ENCODE measurements around the gene ADGRG2.

Gene ADGRG2

DNA sequence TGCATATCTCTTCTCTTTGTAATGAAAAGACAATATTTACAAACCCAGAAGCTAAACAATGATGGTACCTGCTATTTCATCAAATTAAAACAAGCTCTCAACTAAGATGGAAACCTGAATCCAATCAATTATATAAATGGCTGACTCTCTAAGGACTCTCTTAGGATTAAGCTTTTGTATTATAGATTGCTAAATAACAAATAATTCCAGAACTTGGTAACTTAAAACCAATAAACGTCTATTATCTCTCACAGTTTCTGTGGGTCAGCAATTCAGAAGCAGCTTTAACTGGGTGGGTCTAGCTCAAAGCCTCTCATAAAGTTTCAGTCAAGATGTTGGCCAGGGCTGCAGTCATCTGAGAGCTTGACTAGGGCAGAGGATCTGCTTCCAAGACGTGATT is 150.8 kb downstream of the ADGRG2 start:
- no peak for FAIRE-seq
- DNase-seq (ENCODE audit: insufficient read length, low spot score) = no peak
- TF ChIP-seq POLR2A (IDR thresholded peaks at IDR 0.05; ENCODE audit: low read depth, low read length) = no peak

GRCh38 chrX:18970465-18970864 is 151.8 kb downstream of the ADGRG2 start:
- no peak for FAIRE-seq
- no peak for TF ChIP-seq POLR2A (IDR thresholded peaks at IDR 0.05; ENCODE audit: low read depth, low read length)

DNA sequence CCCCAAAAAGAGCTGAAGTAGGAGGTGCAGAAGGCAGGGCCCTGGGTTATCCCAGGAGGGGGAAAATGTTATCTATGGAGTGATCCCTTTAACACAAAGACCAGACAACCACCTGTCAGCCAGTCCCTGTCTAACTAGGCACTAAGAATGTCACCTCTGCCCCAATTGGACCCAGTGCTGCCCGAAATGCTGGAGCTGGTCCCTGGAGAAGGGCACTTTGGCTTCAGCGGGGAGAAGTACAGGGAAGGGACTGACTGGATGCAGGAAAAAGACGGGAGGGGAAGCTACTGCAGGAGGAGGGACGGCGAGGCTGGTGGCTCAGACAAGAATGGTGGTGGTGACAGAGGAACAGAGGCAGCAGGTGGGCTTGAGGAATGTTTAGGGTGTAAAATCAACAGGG is 155.6 kb downstream of the ADGRG2 start:
- no peak for FAIRE-seq
- no peak for DNase-seq (ENCODE audit: insufficient read length, low spot score)
- no peak for TF ChIP-seq POLR2A (IDR thresholded peaks at IDR 0.05; ENCODE audit: low read depth, low read length)

More at GRCh38 chrX:18970465-18970864, 151.8 kb downstream of the ADGRG2 start:
- DNase-seq (ENCODE audit: insufficient read length, low spot score) = no peak

DNA sequence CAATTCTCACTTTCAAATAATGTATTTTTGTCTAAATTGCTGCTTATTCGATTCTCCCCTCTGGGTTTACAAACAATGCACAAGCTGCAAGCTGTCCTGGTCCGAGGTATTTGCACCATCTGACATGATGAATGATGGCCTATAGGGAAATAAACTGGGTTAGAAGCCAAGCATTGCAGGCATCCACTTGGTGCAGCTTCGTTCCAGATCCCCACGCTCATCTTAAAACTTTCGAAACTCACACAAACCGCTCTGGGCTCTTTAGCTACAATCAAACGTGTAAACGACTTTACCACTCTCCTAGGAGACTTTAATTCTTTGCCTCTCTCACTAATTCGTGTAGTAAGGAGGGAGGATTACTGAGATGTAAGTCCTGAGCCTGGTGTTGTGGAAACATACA is 157.4 kb downstream of the ADGRG2 start:
- FAIRE-seq = no peak
- DNase-seq (ENCODE audit: insufficient read length, low spot score) = no peak
- no peak for TF ChIP-seq POLR2A (IDR thresholded peaks at IDR 0.05; ENCODE audit: low read depth, low read length)

GRCh38 chrX:18964026-18964425 is 158.2 kb downstream of the ADGRG2 start:
- no peak for TF ChIP-seq POLR2A (IDR thresholded peaks at IDR 0.05; ENCODE audit: low read depth, low read length)
- DNase-seq (ENCODE audit: insufficient read length, low spot score) (no peak), FAIRE-seq (no peak)

- no peak for TF ChIP-seq POLR2A (IDR thresholded peaks at IDR 0.05; ENCODE audit: low read depth, low read length)
- FAIRE-seq (no peak), DNase-seq (ENCODE audit: insufficient read length, low spot score) (no peak)
Measured at GRCh38 chrX:18962329-18962728, 159.9 kb downstream of the ADGRG2 start.

DNA sequence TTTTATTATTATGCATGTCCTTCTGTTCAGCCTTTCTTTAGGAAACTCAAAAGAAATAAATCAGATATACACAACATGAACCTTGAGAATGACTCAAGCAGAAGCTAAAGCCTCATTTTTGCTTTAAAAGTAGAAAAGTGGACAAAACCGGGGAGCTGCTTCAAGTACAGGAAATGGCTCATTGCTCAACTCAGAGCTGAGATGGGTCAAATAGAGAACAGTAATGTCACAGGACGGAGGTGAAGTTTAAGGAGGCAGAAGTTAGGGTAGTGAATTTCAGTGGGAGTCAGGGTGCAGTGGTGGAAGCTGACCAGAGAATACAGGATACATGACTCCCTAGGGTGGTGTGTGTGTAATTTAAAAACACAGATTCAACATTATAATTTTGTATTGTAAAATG is 160.6 kb downstream of the ADGRG2 start:
- FAIRE-seq = no peak
- DNase-seq (ENCODE audit: insufficient read length, low spot score) = no peak
- TF ChIP-seq POLR2A (IDR thresholded peaks at IDR 0.05; ENCODE audit: low read depth, low read length) = no peak

DNA sequence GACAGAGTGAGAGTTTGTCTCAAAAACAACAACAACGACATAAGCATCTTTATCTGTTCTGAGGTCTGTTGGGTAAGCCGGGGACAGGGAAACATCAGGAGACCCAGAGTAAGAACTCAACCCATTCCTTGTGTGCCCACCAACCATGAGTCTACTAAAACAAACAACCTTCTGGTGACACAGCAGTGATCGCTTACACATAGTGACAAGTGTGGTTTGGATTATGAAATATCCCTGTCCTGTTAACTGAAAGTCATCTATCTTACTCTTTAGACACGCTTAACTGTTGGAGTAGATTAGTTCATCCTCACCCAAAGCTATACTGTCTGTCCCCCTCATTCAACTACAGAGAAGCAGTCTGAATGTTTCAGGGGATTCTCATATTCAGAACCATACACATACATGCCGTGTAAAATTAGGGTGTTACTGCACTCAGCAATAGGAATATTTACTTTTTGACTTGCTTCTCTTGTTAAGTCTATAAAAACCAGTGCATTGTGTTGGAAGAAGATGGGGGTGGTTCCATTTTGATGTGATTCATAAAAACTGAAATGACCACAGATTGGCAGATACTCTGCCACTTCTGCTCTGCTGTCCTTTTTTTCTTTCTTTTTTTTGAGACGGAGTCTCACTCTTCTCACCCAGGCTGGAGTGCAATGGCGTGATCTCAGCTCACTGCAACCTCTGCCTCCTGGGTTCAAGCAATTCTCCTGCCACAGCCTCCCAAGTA is 165.8 kb downstream of the ADGRG2 start:
- TF ChIP-seq POLR2A (IDR thresholded peaks at IDR 0.05; ENCODE audit: low read depth, low read length) = no peak
- FAIRE-seq = no peak
- no peak for DNase-seq (ENCODE audit: insufficient read length, low spot score)

DNA sequence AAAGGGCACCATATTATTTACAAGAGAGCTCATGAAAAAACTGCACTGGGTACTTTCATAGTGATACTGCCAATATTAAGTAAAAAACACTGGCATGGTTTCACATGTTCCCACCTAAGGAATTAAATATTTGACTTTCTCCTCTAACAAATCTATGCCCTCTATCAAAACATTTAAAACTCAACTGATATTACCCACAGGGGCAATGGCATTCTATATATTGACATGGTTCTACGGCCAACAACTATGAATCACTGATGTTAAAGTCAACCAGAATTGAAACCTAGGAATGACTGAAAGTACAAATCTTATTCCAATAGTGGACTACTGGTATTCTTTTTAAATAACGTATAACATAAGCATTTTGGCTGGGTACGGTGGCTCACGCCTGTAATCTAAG is 166.6 kb downstream of the ADGRG2 start:
- no peak for FAIRE-seq
- DNase-seq (ENCODE audit: insufficient read length, low spot score) = no peak
- no peak for TF ChIP-seq POLR2A (IDR thresholded peaks at IDR 0.05; ENCODE audit: low read depth, low read length)

DNA sequence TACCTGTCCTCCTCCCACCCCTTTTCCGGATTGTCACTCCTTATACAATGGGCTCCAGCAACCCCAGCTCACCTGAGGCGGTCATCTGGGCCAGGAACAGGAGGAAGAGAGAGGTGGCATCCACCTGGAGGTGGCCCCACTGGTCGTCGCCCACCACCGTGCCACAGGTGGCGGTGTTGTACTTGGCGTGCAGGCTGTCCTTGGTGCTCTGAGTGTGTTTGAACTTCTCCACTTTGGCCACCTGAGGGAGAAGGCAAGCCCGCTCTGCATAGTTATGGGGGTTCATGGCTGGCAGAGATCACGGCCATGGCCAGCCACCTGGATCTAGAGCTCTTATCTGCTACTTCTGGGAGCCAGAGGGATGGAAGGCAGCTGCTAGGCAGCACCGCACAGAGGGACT is 171.2 kb downstream of the ADGRG2 start:
- no peak for FAIRE-seq
- DNase-seq (ENCODE audit: insufficient read length, low spot score) = no peak
- TF ChIP-seq POLR2A (IDR thresholded peaks at IDR 0.05; ENCODE audit: low read depth, low read length) = no peak

GRCh38 chrX:18949944-18950301 is 172.3 kb downstream of the ADGRG2 start:
- no peak for TF ChIP-seq POLR2A (IDR thresholded peaks at IDR 0.05; ENCODE audit: low read depth, low read length)
- no peak for FAIRE-seq
- no peak for DNase-seq (ENCODE audit: insufficient read length, low spot score)

- FAIRE-seq (no peak), DNase-seq (ENCODE audit: insufficient read length, low spot score) (no peak)
- no peak for TF ChIP-seq POLR2A (IDR thresholded peaks at IDR 0.05; ENCODE audit: low read depth, low read length)
Measured at GRCh38 chrX:18949291-18949943, 172.9 kb downstream of the ADGRG2 start.

DNA sequence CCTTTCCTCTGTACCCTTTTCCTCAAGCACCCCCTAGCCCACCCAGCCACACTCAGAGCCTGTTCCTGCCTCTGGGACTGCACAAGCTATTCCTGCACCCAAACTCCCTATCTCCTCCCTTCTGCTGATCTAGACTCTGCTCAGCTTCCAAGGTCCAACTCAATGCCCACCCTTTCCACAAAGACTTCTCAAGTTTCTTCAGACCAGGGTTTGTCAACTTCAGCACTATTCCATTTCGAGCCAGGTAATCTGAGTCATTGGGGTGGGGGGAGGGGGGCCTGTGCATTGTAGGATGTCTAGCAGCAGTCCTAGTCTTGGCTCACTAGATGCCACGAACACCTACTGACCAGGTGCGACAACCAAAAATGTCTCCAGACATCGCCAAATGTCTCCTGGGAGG is 175.7 kb downstream of the ADGRG2 start:
- FAIRE-seq = no peak
- TF ChIP-seq POLR2A (IDR thresholded peaks at IDR 0.05; ENCODE audit: low read depth, low read length) = no peak
- no peak for DNase-seq (ENCODE audit: insufficient read length, low spot score)

GRCh38 chrX:18946157-18946556 is 176.1 kb downstream of the ADGRG2 start:
- no peak for TF ChIP-seq POLR2A (IDR thresholded peaks at IDR 0.05; ENCODE audit: low read depth, low read length)
- FAIRE-seq = no peak
- DNase-seq (ENCODE audit: insufficient read length, low spot score) = no peak

GRCh38 chrX:18945483-18945882 is 176.8 kb downstream of the ADGRG2 start:
- DNase-seq (ENCODE audit: insufficient read length, low spot score) (no peak), FAIRE-seq (no peak)
- no peak for TF ChIP-seq POLR2A (IDR thresholded peaks at IDR 0.05; ENCODE audit: low read depth, low read length)

Measured in H54 (cell line).